ENCODE measurements around the gene SORCS1. TPM values are rescaled to one million over a fixed set of nuclear protein-coding genes. Genes with fewer than 3 reads are reported as not detected.

Gene SORCS1
- total RNA-seq, 2 donors from 2014 or later = not detected

GRCh38 chr10:106957823-106958588 lies 206.5 kb downstream of the SORCS1 start:
- H3K9me3 ChIP-seq (ENCODE audit: control insufficient read depth, low read length, poor library complexity, severe bottlenecking) = no peaks in the 10 kb centered on the region
- no peaks in the 10 kb centered on the region for H3K4me1 Mint-ChIP-seq
- no peaks in the 10 kb centered on the region for H3K27me3 Mint-ChIP-seq
- no peaks in the 10 kb centered on the region for H3K36me3 Mint-ChIP-seq (ENCODE audit: low read depth)
- no peak overlapping the region for H3K4me3 Mint-ChIP-seq
- no peak for ATAC-seq
- no peak for DNase-seq
- no peak overlapping the region for H3K27ac Mint-ChIP-seq

GRCh38 chr10:106956216-106956915 lies 208.1 kb downstream of the SORCS1 start:
- Mint-ChIP-seq H3K27me3 (no peaks in the 10 kb centered on the region), H3K27ac (no peak overlapping the region), H3K36me3 (ENCODE audit: low read depth) (no peaks in the 10 kb centered on the region), H3K4me1 (no peaks in the 10 kb centered on the region), H3K4me3 (no peak overlapping the region)
- DNase-seq (no peak), ATAC-seq (no peak)
- no peaks in the 10 kb centered on the region for H3K9me3 ChIP-seq (ENCODE audit: control insufficient read depth, low read length, poor library complexity, severe bottlenecking)

GRCh38 chr10:106955133-106955532 lies 209.4 kb downstream of the SORCS1 start:
- H3K9me3 ChIP-seq (ENCODE audit: control insufficient read depth, low read length, poor library complexity, severe bottlenecking) = no peaks in the 10 kb centered on the region
- H3K36me3 Mint-ChIP-seq (ENCODE audit: low read depth) = no peaks in the 10 kb centered on the region
- H3K4me3 Mint-ChIP-seq = no peak overlapping the region
- ATAC-seq = no peak
- no peak overlapping the region for H3K27ac Mint-ChIP-seq
- no peak for DNase-seq
- no peaks in the 10 kb centered on the region for H3K27me3 Mint-ChIP-seq
- no peaks in the 10 kb centered on the region for H3K4me1 Mint-ChIP-seq

GRCh38 chr10:106952033-106952432 lies 212.5 kb downstream of the SORCS1 start:
- Mint-ChIP-seq H3K27ac (no peak overlapping the region), H3K4me3 (no peak overlapping the region)
- no peak for ATAC-seq

GRCh38 chr10:106949680-106950478 lies 214.6 kb downstream of the SORCS1 start:
- H3K4me1 Mint-ChIP-seq = no peaks in the 10 kb centered on the region
- no peak for ATAC-seq
- no peaks in the 10 kb centered on the region for H3K9me3 ChIP-seq (ENCODE audit: control insufficient read depth, low read length, poor library complexity, severe bottlenecking)
- H3K27ac Mint-ChIP-seq = no peak overlapping the region
- H3K27me3 Mint-ChIP-seq = no peaks in the 10 kb centered on the region
- H3K4me3 Mint-ChIP-seq = no peak overlapping the region
- no peaks in the 10 kb centered on the region for H3K36me3 Mint-ChIP-seq (ENCODE audit: low read depth)
- DNase-seq = no peak

More at GRCh38 chr10:106952033-106952432, 212.5 kb downstream of the SORCS1 start:
- H3K4me1 Mint-ChIP-seq = no peaks in the 10 kb centered on the region
- DNase-seq = no peak
- H3K9me3 ChIP-seq (ENCODE audit: control insufficient read depth, low read length, poor library complexity, severe bottlenecking) = no peaks in the 10 kb centered on the region
- H3K27me3 Mint-ChIP-seq = no peaks in the 10 kb centered on the region
- H3K36me3 Mint-ChIP-seq (ENCODE audit: low read depth) = no peaks in the 10 kb centered on the region

- no peak for ATAC-seq
- H3K27me3 Mint-ChIP-seq = no peaks in the 10 kb centered on the region
Measured at GRCh38 chr10:106947643-106948042, 216.9 kb downstream of the SORCS1 start.

GRCh38 chr10:106942035-106942662 lies 222.4 kb downstream of the SORCS1 start:
- Mint-ChIP-seq H3K4me3 (no peak overlapping the region), H3K27ac (no peak overlapping the region), H3K27me3 (no peaks in the 10 kb centered on the region), H3K4me1 (no peaks in the 10 kb centered on the region), H3K36me3 (ENCODE audit: low read depth) (no peaks in the 10 kb centered on the region)
- ATAC-seq (no peak), DNase-seq (no peak)
- H3K9me3 ChIP-seq (ENCODE audit: control insufficient read depth, low read length, poor library complexity, severe bottlenecking) = peaks cover 3% of the 10 kb centered on the region

More at GRCh38 chr10:106947643-106948042, 216.9 kb downstream of the SORCS1 start:
- Mint-ChIP-seq H3K27ac (no peak overlapping the region), H3K36me3 (ENCODE audit: low read depth) (no peaks in the 10 kb centered on the region), H3K4me1 (no peaks in the 10 kb centered on the region), H3K4me3 (no peak overlapping the region)
- no peak for DNase-seq
- H3K9me3 ChIP-seq (ENCODE audit: control insufficient read depth, low read length, poor library complexity, severe bottlenecking) = no peaks in the 10 kb centered on the region

- no peak overlapping the region for H3K27ac Mint-ChIP-seq
- ATAC-seq = no peak
- H3K9me3 ChIP-seq (ENCODE audit: control insufficient read depth, low read length, poor library complexity, severe bottlenecking) = peaks cover 3% of the 10 kb centered on the region
- no peaks in the 10 kb centered on the region for H3K36me3 Mint-ChIP-seq (ENCODE audit: low read depth)
- DNase-seq = no peak
- no peaks in the 10 kb centered on the region for H3K27me3 Mint-ChIP-seq
- no peaks in the 10 kb centered on the region for H3K4me1 Mint-ChIP-seq
- no peak overlapping the region for H3K4me3 Mint-ChIP-seq
Measured at GRCh38 chr10:106941297-106942034, 223.0 kb downstream of the SORCS1 start.

GRCh38 chr10:106938513-106938912 lies 226.0 kb downstream of the SORCS1 start:
- Mint-ChIP-seq H3K27ac (no peak overlapping the region), H3K36me3 (ENCODE audit: low read depth) (no peaks in the 10 kb centered on the region), H3K4me3 (no peak overlapping the region), H3K27me3 (no peaks in the 10 kb centered on the region), H3K4me1 (no peaks in the 10 kb centered on the region)
- DNase-seq (no peak), ATAC-seq (no peak)
- peaks cover 3% of the 10 kb centered on the region for H3K9me3 ChIP-seq (ENCODE audit: control insufficient read depth, low read length, poor library complexity, severe bottlenecking)

- DNase-seq = no peak
- H3K36me3 Mint-ChIP-seq (ENCODE audit: low read depth) = no peaks in the 10 kb centered on the region
Measured at GRCh38 chr10:106935978-106936451, 228.5 kb downstream of the SORCS1 start.

GRCh38 chr10:106931853-106932249 lies 232.7 kb downstream of the SORCS1 start:
- no peaks in the 10 kb centered on the region for H3K4me1 Mint-ChIP-seq
- no peaks in the 10 kb centered on the region for H3K9me3 ChIP-seq (ENCODE audit: control insufficient read depth, low read length, poor library complexity, severe bottlenecking)
- H3K4me3 Mint-ChIP-seq = no peak overlapping the region
- no peaks in the 10 kb centered on the region for H3K36me3 Mint-ChIP-seq (ENCODE audit: low read depth)
- ATAC-seq (no peak), DNase-seq (no peak)
- H3K27ac Mint-ChIP-seq = no peak overlapping the region
- no peaks in the 10 kb centered on the region for H3K27me3 Mint-ChIP-seq

More at GRCh38 chr10:106935978-106936451, 228.5 kb downstream of the SORCS1 start:
- no peak overlapping the region for H3K27ac Mint-ChIP-seq
- no peaks in the 10 kb centered on the region for H3K4me1 Mint-ChIP-seq
- H3K9me3 ChIP-seq (ENCODE audit: control insufficient read depth, low read length, poor library complexity, severe bottlenecking) = peaks cover 3% of the 10 kb centered on the region
- ATAC-seq = no peak
- H3K27me3 Mint-ChIP-seq = no peaks in the 10 kb centered on the region
- no peak overlapping the region for H3K4me3 Mint-ChIP-seq

- Mint-ChIP-seq H3K27me3 (no peaks in the 10 kb centered on the region), H3K4me1 (no peaks in the 10 kb centered on the region), H3K27ac (no peak overlapping the region), H3K36me3 (ENCODE audit: low read depth) (no peaks in the 10 kb centered on the region), H3K4me3 (no peak overlapping the region)
- DNase-seq (no peak), ATAC-seq (no peak)
- no peaks in the 10 kb centered on the region for H3K9me3 ChIP-seq (ENCODE audit: control insufficient read depth, low read length, poor library complexity, severe bottlenecking)
Measured at GRCh38 chr10:106931159-106931852, 233.2 kb downstream of the SORCS1 start.
